HG02938 (cell line): ENCODE results near the gene MYL6B.
"Not testable (repeated sequence)": the region's sequence is repeated elsewhere in the genome, so short reads cannot be mapped to it uniquely, and the experiment has no call there.

ENCODE experiments used
- ATAC-seq: cut with Tn5 transposase; IDR thresholded peaks from one replicate; pipeline ENCODE4 v1.9.1; 2021; ENCODE audit warnings: mild to moderate bottlenecking, moderate library complexity; ENCODE audit not compliant: unreplicated experiment

The MYL6B gene

DNA sequence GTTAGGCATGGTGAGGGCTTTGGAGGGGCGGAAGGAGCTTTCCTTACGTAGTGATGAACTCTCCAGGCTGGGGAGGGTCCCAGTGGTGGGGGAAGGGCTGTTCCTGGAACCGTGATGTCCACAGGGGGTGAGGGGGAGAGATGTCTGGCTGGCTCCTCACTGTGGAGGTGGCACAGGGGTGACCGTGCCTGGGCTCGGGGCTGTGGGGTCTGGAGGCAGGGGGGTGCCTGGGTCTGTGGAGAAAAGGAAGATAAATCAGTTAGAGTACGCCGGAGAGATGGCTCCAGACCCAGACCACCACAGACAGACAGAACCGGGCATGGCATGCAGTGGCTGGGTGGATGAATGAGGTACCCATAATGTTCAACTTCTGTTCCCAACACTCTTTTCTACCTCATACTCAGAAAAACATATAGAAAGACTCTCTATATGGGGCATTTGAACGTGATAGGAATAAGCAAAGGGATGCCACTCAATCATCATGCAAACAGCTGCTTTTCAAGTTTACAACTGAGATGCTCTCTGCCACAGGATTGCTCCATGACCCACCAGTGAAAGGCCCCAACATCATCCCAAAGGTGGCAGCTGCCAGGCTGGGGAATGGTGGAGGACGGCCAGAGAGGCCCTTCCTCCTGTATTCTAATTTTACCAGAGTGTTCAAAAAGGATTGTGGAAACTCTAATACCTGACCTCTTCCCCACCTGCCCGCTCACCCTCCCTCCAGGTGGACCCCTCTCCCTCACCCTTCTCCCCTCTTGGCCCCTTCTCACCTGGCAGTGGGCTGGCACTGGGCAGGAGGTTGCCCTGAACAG is 11.4 kb downstream of the MYL6B start:
- no peak for ATAC-seq

DNA sequence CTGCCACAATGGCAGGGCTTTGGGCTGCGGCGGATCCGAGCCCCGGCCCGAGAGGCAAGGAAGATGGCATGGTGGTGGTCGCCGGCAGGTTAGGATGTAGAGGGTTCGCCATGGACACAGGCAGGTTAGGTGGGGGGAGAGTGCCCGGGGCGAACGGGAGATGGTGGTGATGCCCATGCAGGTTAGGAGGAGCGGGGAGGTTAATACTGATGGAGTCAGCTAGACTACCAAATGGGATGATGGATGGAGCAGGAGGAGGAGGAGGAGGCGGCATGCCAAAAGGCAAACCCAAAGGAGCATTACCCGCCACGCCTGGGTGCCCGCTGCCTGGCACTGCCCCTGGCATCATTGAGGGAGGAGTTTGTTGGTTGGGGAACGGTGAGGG is 11.9 kb downstream of the MYL6B start:
- no peak for ATAC-seq

DNA sequence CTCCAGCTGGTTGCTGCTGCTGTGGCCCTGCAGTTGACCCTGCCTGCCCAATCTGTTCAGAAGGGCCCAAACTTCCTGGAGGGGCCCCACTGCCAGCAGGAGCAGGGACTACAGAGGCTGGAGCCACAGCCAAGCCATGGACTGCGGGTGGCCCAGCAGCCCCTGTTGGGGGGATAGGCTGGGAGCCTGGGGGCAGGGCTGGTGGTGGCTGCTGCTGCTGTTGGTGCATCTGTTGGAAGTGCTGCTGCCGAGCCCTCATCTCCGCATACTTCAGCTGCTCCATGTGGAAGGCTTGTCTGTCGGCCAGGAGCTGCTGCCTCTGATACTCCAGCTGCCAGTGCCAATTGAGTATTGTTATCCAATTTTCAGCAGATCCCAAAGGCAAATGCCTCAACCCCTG is 13.0 kb downstream of the MYL6B start:
- no peak for ATAC-seq

DNA sequence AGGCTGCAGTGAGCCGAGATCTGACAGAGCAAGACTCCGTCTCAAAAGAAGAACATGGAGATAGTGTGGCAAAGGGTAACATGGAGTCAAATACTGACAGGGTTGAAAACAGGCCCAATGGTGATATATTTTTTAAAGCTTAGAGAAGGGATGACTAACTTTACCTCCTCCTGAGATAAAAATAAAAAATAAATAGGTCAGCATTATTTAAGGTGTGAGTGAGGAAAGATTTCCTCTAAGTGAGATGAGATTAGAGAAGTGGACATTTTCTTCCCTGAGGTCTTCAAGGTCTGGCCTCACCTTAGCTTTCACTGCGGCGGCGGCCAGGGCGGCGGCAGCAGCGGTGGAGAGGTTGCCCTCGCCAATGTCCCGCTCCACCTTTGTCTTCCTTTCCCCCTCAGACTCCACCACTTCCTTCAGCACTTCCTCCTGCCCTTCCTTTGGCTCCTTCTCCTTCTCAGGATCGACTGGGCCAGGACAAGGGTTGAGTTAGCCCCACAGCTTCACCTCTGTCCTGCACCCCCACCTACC is 16.9 kb downstream of the MYL6B start:
- ATAC-seq = no peak

DNA sequence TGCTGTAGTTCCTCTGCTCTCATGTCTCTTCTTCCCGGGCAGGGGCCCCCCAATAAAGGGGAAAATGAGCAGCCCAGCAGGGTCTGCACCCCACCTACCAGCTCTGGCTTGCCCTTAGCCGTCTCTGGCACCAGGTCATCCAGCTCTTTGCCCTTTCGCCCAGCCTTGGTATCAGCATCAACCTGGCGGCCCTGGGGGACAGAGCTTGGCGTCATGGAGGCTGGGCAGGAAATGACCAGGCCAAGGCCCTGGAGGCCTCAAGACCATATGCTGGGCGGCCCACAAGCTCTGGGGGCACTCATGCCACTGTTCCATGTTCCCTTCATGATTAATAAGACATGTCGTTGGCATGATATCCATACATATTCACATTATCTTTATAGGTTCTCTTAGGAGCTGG is 20.5 kb downstream of the MYL6B start:
- no peak for ATAC-seq

DNA sequence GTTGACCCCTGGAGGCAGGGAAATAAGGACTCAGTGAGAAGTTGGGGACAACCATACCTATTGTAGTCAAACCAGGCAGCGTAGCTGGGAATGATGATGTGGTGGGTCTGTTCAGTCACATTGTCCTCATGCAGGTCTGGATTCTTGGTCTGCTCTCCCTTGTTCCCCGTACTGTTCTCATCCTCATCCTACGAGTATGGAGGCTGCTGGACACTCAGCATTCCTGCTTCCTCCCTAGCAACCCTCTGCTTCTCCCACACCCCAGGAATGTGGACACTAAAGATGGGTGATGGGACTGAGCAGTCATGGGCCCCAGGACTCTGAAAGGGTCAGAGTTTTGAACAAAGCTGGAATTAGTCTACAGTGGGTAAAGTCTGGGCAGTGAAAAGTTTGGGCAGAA is 26.0 kb downstream of the MYL6B start:
- no peak for ATAC-seq

DNA sequence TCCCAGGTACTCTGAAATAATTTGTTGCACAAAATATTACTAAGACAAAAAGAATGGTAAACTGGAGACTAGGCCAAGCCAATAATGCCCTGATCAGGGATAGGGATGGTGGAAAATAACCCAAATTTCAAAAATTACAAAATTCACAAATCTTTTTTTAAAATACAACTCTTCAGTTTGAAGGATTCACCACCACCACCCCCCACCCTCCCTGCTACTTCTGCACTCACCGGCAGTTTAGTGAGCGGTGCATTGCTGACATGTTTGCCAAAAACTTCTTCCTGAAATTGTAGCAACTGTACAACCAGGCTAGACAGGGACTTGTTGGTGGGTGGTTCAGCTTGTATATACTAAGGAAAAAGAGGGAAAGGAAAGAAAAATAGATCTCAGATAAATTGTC is 34.6 kb downstream of the MYL6B start:
- no peak for ATAC-seq

DNA sequence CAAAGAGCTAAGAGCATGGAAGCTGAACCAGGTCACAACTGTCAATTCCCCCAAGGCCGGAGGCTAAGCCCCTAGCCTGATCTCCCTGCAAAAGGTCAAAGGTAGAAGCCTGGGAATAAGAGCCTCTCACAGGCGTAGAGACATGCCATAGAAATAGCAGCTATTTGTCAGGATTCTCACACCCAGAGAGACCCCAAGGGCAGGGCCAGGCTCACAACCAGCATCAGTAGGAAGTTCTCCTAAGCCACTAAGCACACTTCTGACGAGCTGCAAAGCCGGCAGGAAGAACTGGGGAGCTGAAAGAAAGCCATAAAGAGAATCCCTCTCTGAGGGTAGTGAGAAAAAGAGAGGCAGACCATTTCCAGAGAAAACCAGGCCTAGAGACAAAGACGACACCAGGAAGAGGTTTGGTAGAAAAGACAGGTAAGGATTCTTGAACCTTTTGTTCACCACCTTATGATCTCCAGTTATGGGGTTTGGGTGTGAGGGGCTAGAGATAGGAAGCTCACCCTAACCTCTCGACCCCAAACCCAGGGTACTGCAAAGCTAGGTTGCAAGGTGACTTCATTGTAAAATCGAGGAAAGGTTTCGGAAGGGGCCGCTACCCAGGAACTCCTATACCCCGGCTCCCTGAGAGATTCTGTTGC is 35.9 kb downstream of the MYL6B start:
- no peak for ATAC-seq

DNA sequence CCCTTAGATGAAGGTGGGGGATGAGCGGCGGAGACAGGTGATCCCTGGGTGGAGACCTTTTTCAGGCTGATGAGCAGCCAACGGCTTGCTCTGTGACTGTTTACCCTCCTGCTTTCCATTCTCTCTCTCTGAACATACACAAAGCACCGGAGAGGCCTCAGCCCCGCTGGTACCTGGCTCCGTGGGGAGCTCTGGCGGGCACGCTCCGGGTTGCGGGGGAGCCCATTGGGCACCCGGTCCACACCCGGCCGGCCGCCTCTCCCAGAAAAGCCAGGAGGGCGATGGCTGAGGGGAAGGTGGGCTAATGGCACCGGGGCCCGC is 36.4 kb downstream of the MYL6B start:
- no peak for ATAC-seq

DNA sequence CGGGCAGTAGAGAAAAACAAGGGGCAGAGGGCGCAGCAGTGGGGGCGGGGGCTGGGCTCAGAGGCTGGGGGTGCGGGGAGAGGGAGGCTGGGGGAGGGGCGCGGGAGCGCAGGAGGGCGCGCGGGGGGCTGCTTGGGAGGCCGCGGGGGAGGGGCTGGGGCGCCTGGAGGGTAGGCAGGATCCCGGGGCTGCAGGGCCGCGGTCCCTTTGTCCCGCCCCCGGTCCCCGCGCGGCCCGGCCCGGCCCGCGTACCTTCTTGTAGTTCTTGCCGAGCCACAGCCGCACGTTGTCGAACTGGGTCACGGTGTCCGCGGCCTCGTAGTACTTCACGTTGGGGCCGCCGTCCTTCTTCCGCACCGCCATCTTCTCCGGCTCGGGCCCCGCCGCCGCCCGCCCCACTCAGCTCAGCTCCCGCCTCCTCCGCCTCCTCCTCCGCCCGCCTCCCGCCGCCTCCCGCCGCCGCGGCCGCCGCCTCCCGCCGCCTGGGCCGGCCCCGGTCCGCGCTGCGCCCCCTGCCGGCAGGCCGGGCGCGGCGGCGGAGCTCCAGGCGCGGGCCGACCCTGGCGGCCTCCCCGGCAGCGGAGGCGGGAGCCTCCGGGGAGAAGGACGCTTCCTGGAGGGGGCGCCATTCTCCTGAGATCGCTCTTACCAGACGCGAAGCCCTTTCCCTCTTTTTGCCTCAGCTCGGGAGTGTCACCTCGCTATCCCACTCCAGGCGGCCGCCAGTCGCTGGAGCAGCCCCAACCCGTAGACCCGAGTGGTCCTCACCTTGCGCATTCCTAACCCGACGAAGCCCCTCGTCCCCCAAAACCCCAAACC is 36.9 kb downstream of the MYL6B start, which contains the start of gene SMARCC2:
TSS of gene SMARCC2 (minus strand) at position 385 of the 819 bp plus-strand sequence. CDS start at position 363, 22 bp downstream.
- ATAC-seq = peak; percentile 53

DNA sequence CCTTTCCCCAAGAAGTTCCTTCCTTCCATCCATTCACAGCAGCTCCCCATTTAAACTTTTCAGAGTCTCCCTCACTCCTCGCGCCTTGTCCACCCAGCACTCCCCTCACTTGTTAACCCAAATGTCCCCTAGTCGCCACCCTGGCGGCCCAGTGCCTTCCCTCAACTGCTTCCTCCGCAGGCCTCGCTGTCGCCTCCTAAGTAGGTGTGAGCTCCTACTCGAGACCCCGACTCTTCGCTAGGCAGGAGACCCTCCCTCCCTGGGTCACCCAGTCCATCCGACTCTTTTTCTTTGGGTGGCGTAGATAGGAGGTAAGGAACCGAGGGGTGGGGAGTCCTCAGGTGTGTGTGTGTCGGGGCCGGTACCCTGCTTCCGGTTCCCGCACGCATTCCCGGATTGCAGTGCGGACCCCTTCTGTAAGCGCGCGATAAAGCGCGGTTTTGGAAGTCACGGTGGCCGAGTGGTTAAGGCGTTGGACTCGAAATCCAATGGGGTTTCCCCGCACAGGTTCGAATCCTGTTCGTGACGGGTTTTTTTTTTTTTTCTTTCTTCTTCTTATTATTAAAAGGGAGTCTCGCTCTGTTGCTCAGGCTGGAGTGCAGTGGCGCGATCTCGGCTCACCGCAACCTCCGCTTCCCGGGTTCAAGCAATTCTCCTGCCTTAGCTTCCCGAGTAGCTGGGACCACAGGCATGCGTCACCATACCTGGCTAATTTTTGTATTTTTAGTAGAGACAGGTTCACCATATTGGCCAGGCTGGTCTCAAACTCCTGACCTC is 37.7 kb downstream of the MYL6B start:
- ATAC-seq = peak; percentile 34

DNA sequence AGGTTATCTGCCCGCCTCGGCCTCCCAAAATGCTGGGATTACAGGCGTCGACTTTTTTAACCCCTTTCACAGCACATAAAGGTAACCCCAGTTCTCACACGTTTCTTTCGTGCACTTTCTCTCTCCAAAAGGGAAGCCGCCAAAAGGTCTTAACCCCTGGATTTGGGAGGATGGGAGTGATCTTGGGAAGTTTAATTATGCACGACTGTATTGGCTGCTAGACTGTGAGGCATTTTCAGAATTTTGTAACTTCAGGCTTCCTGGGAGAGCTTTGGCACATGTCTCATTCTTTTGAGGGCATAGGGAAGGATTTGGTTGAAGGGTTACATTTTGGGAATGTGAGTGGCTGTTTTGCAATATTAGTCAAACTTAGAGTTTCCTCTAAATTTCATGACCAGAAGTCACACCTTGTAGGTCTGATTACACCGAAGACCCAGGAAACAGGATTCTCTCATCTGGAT is 38.3 kb downstream of the MYL6B start:
- ATAC-seq = no peak

DNA sequence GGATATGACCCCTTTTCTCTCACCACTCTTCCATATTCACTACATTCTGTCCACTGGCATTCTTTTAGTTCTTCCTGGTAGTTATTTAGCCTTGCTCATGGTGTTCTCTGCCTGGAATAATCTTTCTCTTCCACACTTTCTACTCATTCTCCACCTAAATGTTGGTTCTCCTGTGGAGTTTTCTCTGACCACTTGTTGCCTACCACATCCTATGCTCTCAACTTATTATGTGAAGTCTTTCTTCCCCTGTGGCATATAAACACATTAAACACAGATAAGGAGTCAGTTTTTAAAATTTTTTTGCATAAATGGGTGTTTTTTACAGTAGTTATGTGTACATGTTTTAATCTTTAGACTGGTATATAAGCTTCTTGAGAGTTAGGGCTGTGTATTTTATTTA is 40.2 kb downstream of the MYL6B start:
- no peak for ATAC-seq

DNA sequence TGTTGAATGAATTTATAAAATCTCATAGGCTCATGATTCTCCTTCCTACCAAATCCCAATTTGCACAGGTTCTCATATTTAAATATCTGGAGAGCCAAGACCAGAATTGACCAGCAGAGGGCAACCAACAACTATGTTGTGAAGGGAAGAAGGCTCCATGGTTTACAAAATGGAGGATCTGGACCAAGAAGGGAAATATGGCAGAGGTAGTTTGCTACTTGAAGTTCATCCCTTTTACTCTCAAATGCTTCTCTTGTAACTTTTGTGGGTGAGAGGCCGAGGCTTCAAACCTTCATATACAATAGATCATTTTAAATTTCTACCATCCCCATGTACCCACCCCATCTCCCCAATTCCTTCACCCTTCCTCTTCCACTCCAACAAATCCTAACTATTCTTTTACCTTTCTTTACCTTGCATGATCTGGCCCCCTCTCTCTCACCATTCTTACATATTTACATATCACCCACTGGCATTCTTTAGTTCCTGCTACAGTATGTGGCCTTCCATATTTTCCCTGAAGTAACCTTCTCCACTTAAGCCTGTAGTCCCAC is 40.7 kb downstream of the MYL6B start:
- ATAC-seq = no peak

DNA sequence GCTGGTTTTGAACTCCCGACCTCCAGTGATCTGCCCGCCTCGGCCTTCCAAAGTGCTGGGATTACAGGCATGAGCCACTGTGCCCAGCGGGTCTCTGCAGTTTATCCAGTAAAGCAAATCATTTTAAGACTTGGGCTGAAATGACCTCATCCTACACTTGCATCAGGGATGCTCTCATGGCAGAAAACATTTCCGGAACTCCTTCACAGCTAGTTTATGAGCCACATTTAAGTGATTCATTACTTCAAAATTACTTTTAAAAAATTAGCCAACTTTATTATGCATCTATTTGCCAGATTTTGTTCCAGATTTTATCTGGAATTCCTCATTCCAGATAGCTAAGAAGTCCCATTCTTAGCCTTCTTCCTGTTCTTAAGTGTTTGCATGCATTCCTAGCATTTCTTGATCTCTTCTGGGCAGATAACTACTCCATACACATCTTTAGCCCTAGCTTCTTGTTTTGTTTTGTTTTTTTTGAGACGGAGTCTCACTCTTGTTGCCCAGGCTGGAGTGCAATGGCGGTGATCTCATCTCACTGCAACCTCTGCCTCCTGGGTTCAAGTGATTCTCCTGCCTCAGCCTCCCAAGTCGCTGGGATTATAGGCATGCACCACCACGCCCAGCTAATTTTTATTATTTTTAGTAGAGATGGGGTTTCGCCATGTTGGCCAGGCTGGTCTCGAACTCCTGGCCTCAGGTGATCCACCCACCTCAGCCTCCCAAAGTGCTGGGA is 44.6 kb downstream of the MYL6B start:
- ATAC-seq = not testable (repeated sequence)

DNA sequence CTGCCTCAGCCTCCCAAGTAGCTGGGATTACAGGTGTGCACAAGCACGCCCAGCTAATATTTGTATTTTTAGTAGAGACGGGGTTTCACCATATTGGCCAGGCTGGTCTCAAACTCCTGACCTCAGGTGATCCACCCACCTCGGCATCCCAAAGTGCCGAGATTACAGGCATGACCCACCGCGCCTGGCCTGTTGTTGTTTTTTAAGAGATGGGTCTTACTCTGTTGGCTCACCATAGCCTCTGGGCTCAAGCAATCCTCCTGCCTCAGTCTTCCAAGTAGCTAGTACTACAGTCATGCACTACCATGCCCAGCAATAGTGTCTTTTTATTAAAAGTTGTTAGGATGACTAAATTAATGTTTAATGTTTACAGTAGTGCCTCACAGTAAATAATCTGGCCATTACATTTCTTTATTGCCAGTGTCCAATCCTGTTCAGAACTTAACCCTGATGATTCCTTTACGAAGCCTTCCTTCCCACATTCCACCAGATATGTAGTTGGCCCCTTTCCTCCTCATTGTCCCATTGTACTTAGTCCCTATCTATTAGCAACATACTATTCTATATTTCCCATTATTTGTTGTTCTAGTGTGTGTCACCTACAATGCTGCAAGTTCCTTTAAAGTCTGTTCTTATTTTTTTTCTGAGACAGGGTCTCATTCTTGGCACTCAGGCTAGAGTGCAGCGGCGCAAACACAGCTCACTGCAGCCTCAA is 45.7 kb downstream of the MYL6B start:
- no peak for ATAC-seq

DNA sequence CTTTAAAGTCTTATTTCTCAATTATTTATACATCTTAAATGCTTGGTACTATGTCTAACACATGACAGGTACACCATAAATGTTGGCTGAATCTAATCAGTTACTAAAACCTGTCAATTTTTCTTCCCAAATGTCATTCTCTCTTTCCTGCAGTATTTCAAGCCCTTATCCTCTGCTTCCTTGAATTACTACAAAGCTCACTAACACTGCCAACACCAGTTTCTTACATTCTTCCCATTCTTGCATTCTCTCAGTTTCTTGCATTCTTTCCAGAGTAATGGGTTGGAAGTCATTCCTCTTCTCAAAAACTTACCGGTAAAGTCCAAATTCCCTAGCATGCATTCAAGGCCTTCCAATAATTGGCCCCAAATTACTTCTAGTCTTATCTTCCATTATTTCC is 46.4 kb downstream of the MYL6B start:
- ATAC-seq = no peak

DNA sequence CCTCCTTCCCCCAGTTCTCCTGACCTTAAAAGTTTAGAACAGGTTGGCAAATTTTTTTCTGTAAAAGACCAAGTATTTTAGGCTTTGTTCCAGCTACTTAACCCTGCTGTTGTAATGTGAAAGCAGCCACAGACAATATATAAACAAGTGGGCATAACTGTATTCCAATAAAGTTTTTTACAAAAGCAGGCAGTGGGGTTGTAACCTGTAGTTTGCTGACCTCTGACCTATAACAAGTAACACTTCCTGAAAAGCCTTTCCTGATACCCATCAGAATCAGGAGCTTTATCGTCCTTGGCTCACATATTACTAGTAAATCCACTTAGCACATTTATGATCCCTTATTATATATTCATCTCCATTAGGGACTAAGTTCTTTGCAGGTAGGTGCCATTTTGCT is 50.0 kb downstream of the MYL6B start:
- ATAC-seq = no peak

DNA sequence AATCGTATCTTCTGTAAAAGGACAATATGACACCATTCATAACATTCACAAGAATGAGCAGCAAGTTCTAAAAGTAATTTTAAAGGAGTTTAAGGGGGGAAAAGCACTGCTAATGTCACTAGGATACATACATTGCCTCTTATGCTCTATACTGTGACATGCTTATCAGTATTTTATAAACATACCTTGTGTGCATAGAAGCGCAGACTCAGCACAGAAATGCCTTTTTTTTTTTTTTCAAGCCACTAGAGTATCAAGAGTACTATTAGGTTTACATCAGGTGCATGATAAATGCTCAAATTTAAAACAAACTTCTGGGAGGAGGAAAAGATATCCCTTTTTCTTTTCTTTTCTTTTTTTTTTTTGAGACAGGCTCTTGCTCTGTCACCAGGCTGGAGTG is 50.5 kb downstream of the MYL6B start:
- no peak for ATAC-seq
